IMR-90 (cell line): ENCODE data around the gene SORD. TPM values are rescaled to one million over a fixed set of nuclear protein-coding genes. Genes with fewer than 3 reads are reported as not detected.

Experiments
- ATAC-seq: fragments of 200-7000 bp; cut with Tn5 transposase; 2 replicates; pipeline ENCODE4 v1.9.1; 2020; ENCODE audit warnings: low read depth, mild to moderate bottlenecking, moderate library complexity
- BruUV-seq: library from RNA; stranded (reverse); fragments of 400-500 nt; replicated peaks from 2 replicates; lab custom pipeline; 2021; lab: Mats Ljungman, UMichigan
- CTCF ChIA-PET: fragments of 300-600 bp; formaldehyde crosslinking; extraction: SDS; loops from one replicate; lab custom pipeline; 2021; ENCODE audit warnings: antibody characterized with exemption; lab: Yijun Ruan, JAX
- POLR2A ChIA-PET: fragments of 300-600 bp; sonication (Branson Sonifier 250); formaldehyde crosslinking; loops from one replicate; lab custom pipeline; 2022; ENCODE audit warnings: antibody characterized with exemption; ENCODE audit not compliant: unreplicated experiment; lab: Charles Lee
- DNase-seq: peaks from one replicate; pipeline ENCODE4 v3.0.0; 2013
- H2AFZ ChIP-seq: replicated peaks from 2 replicates; pipeline ENCODE3; 2013; ENCODE audit warnings: low read length, mild to moderate bottlenecking; ENCODE audit not compliant: poor library complexity
- H2AK5ac ChIP-seq: 2 replicates; pipeline ENCODE4 v1.6.1; 2013; ENCODE audit warnings: low read depth, low read length, inconsistent platforms
- H2AK9ac ChIP-seq: replicated peaks from 2 replicates; pipeline ENCODE3; 2013; ENCODE audit warnings: mild to moderate bottlenecking, low read depth, low read length, moderate library complexity; ENCODE audit not compliant: poor library complexity
- H2BK120ac ChIP-seq: 2 replicates; pipeline ENCODE4 v1.6.1; 2013; ENCODE audit warnings: low read depth, low read length, inconsistent platforms
- H2BK15ac ChIP-seq: 3 replicates; pipeline ENCODE4 v1.6.1; 2013; ENCODE audit warnings: low read depth, low read length, inconsistent platforms
- H2BK20ac ChIP-seq: 2 replicates; pipeline ENCODE4 v1.6.1; 2013; ENCODE audit warnings: low read depth, mild to moderate bottlenecking, inconsistent platforms, low read length, moderate library complexity
- H2BK5ac ChIP-seq: 2 replicates; pipeline ENCODE4 v1.6.1; 2013; ENCODE audit warnings: mild to moderate bottlenecking, low read depth, low read length, inconsistent platforms; ENCODE audit not compliant: poor library complexity, severe bottlenecking
- H3K14ac ChIP-seq: replicated peaks from 2 replicates; pipeline ENCODE4 v1.6.1; 2013; ENCODE audit warnings: low read depth, low read length, inconsistent platforms
- H3K18ac ChIP-seq: 2 replicates; pipeline ENCODE4 v1.6.1; 2013; ENCODE audit warnings: low read depth, low read length, control low read depth
- H3K23ac ChIP-seq: 2 replicates; pipeline ENCODE4 v1.6.1; 2013; ENCODE audit warnings: low read depth, low read length, inconsistent platforms
- H3K27ac ChIP-seq: 2 replicates; pipeline ENCODE4 v1.5.1; 2013; ENCODE audit warnings: mild to moderate bottlenecking, control low read depth, low read length; ENCODE audit not compliant: insufficient read depth
- H3K27me3 ChIP-seq: 2 replicates; pipeline ENCODE4 v1.6.1; 2013; ENCODE audit warnings: low read length; ENCODE audit not compliant: control insufficient read depth, insufficient read depth
- H3K36me3 ChIP-seq: 2 replicates; pipeline ENCODE4 v1.6.1; 2013; ENCODE audit warnings: low read length, mixed read lengths; ENCODE audit not compliant: control insufficient read depth, insufficient read depth
- H3K4ac ChIP-seq: 2 replicates; pipeline ENCODE4 v1.6.1; 2013; ENCODE audit warnings: low read depth, low read length, inconsistent platforms
- H3K4me1 ChIP-seq: 2 replicates; pipeline ENCODE4 v1.6.1; 2013; ENCODE audit warnings: low read length, mixed read lengths; ENCODE audit not compliant: control insufficient read depth, insufficient read depth
- H3K4me2 ChIP-seq: 2 replicates; pipeline ENCODE4 v1.6.1; 2013; ENCODE audit warnings: low read depth, mild to moderate bottlenecking, control low read depth, low read length, moderate library complexity
- H3K4me3 ChIP-seq: 2 replicates; pipeline ENCODE4 v1.5.1; 2013; ENCODE audit warnings: low read depth, mild to moderate bottlenecking, control low read depth, low read length, moderate library complexity; ENCODE audit not compliant: insufficient read depth
- H3K56ac ChIP-seq: 2 replicates; pipeline ENCODE4 v1.6.1; 2013; ENCODE audit warnings: low read length, inconsistent platforms; ENCODE audit not compliant: insufficient read depth; ENCODE audit errors: extremely low read depth
- H3K79me1 ChIP-seq, 2 experiments: 2 replicates each; pipeline ENCODE4 v1.6.1; 2013; ENCODE audit warnings: low read length in 2 of 2, inconsistent platforms in 1 of 2, low read depth in 1 of 2
- H3K9ac ChIP-seq: 2 replicates; pipeline ENCODE4 v1.6.1; 2013; ENCODE audit warnings: low read depth, low read length, control low read depth
- H3K9me1 ChIP-seq: 2 replicates; pipeline ENCODE4 v1.6.1; 2013; ENCODE audit warnings: low read length, inconsistent platforms; ENCODE audit not compliant: insufficient read depth
- H3K9me3 ChIP-seq: 2 replicates; pipeline ENCODE4 v1.6.1; 2013; ENCODE audit warnings: low read length; ENCODE audit not compliant: control insufficient read depth, insufficient read depth
- H4K20me1 ChIP-seq: 2 replicates; pipeline ENCODE4 v1.6.1; 2013; ENCODE audit warnings: low read length, inconsistent platforms; ENCODE audit not compliant: insufficient read depth
- H4K5ac ChIP-seq: 2 replicates; pipeline ENCODE4 v1.6.1; 2013; ENCODE audit warnings: mild to moderate bottlenecking, low read depth, low read length, control low read depth
- H4K8ac ChIP-seq, 2 experiments: 2 replicates each; pipeline ENCODE4 v1.6.1; 2013; ENCODE audit warnings: low read depth in 2 of 2, low read length in 2 of 2, control low read depth in 1 of 2, inconsistent platforms in 1 of 2
- H4K91ac ChIP-seq: 2 replicates; pipeline ENCODE4 v1.6.1; 2013; ENCODE audit warnings: low read depth, low read length, inconsistent platforms; ENCODE audit not compliant: insufficient read depth
- CEBPB ChIP-seq: IDR thresholded peaks from 2 replicates; pipeline ENCODE4 v1.6.1; 2012; ENCODE audit warnings: low read depth, low read length, improper control_type of control experiment
- WGBS, 2 experiments: methylation state at CpG; one replicate each; pipeline versions ENCODE4 v1.1.5 to v1.1.7; 2013; ENCODE audit warnings: missing lambda C conversion rate in 2 of 2; ENCODE audit not compliant: insufficient read length in 1 of 2; ENCODE audit errors: extremely low coverage in 2 of 2; 5-methylcytosine and 5-hydroxymethylcytosine counted together
- dilution Hi-C: fragments of 300-500 bp; cut with HindIII; formaldehyde crosslinking; loops from one replicate; pipeline ENCODE4 v1.14.3; 2018; ENCODE audit warnings: low sequenced_read_pairs; ENCODE audit not compliant: unreplicated experiment
- in situ Hi-C: fragments of 300-500 bp; cut with MboI; formaldehyde crosslinking; loops from 3 replicates; pipeline ENCODE4 v1.14.3; 2019; ENCODE audit warnings: low sequenced_read_pairs, inconsistent platforms, mixed read lengths
- intact Hi-C: fragments of 100-400 bp; cut with micrococcal nuclease; formaldehyde crosslinking; loops from 2 replicates; pipeline ENCODE4 v1.10.0; 2022
- polyA plus RNA-seq, 3 experiments: library from polyadenylated mRNA; depleted of rRNA; stranded (reverse); fragments of >200 nt; gene quantifications; 2 replicates each; pipeline ENCODE4 v1.2.3, GENCODE V29; 2012; ENCODE audit warnings: low replicate concordance in 1 of 3
- total RNA-seq: library from RNA; depleted of rRNA; stranded (reverse); fragments of >200 nt; gene quantifications from 2 replicates; pipeline ENCODE4 v1.2.3, GENCODE V29; 2012

Gene SORD
- total and polyA plus RNA-seq, 2 of the 4 experiments (the other 2 are of a cell fraction) = 27.6 to 34.2 TPM

- ATAC-seq = no peak
- Histone ChIP-seq H3K14ac (no peak overlapping the region), H3K4me2 (no peak overlapping the region), H3K4ac (no peak overlapping the region), H3K4me3 (no peak overlapping the region), H2AK9ac (peak overlapping the region; percentile 28), H4K5ac (no peak overlapping the region), H3K9ac (no peak overlapping the region), H4K91ac (no peak overlapping the region), H4K8ac (no peak overlapping the region), H3K36me3 (no peaks in the 10 kb centered on the region), H3K79me1 (no peaks in the 10 kb centered on the region), H3K18ac (no peak overlapping the region), H2BK120ac (no peak overlapping the region), H3K27ac (no peak overlapping the region), H3K4me1 (no peaks in the 10 kb centered on the region; the same call in 1 of the 2 replicates), H2AFZ (no peak overlapping the region), H2BK20ac (no peak overlapping the region), H3K23ac (no peak overlapping the region), H4K20me1 (no peaks in the 10 kb centered on the region), H3K56ac (no peak overlapping the region), H2AK5ac (no peak overlapping the region), H3K9me3 (no peaks in the 10 kb centered on the region), H3K9me1 (no peaks in the 10 kb centered on the region), H2BK15ac (no peak overlapping the region), H3K27me3 (peaks cover 65% of the 10 kb centered on the region), H2BK5ac (no peak overlapping the region)
- ChIA-PET POLR2A (no interaction called here), CTCF (no interaction called here)
- in situ Hi-C loops = no loop called here
- dilution Hi-C loops = no loop called here
- intact Hi-C loops = loop anchor here (5.0 kb wide), 1 partner anchor 264 kb away; no protein-coding TSS in a partner anchor
- WGBS, 2 experiments = 20% methylated on average over 2 of the region's 19 CpGs; no CpG with 5 or more reads in 1 of the 2 experiments
- no peak for TF ChIP-seq CEBPB
- no TSS peak for BruUV-seq
- no peak for DNase-seq
Observed at GRCh38 chr15:45116006-45116481, 93.0 kb downstream of the SORD start.
